ENCODE results near the gene SEMA3G. TPM values are rescaled to one million over a fixed set of nuclear protein-coding genes. Genes with fewer than 3 reads are reported as not detected.

SEMA3G gene
- total RNA-seq, 2 experiments from 2014 or later = 0.34 to 0.69 TPM

DNA sequence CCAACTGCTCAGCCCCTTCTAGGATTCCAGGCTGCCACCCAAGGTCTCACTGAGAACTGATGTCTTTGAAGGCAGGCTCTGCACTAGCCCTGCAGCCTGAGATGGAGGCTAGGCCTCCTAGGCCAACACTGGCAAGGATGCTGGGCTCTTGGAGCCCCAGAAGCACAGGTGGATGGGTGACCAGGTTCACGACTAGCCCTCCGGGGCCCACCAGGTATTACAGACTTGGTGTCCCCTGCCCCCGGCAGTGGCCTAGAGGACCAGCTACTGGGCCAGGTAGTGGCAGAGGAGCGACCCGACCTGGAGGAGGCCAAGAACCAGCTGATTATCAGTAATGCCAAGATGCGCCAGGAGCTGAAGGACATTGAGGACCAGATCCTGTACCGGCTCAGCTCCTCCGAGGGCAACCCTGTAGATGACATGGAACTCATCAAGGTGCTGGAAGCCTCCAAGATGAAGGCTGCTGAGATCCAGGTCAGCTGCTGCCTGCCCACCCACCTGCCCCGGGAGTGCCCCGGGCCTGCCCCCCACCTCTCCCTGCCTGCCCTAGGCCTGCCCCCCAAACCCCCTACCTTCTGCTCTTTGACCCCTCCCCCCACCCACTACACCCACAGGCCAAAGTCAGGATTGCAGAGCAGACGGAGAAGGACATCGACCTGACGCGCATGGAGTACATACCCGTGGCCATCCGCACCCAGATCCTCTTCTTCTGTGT, 52.5 kb downstream of the SEMA3G start:
- H3K4me3 Mint-ChIP-seq = no peak overlapping the region
- H3K27ac ChIP-seq (ENCODE audit: low read depth in 1 of 2, low read length in 2 of 2) = no peak overlapping the region
- no peak overlapping the region for H3K27ac Mint-ChIP-seq
- ATAC-seq (ENCODE audit: poor library complexity) = no peak
- no peak overlapping the region for H3K4me3 ChIP-seq (ENCODE audit: low read length)
- H3K36me3 Mint-ChIP-seq (ENCODE audit: low read depth) = peaks cover 47% of the 10 kb centered on the region
- no peaks in the 10 kb centered on the region for H3K27me3 ChIP-seq (ENCODE audit: control insufficient read depth in 1 of 2, insufficient read depth in 2 of 2, low read length in 2 of 2)
- H3K9me3 Mint-ChIP-seq = no peaks in the 10 kb centered on the region
- DNase-seq = no peak
- intact Hi-C loops (cut with DNase I, micrococcal nuclease) = no loop called here
- POLR2A ChIA-PET = no interaction called here
- TF ChIP-seq, protein P1, sequence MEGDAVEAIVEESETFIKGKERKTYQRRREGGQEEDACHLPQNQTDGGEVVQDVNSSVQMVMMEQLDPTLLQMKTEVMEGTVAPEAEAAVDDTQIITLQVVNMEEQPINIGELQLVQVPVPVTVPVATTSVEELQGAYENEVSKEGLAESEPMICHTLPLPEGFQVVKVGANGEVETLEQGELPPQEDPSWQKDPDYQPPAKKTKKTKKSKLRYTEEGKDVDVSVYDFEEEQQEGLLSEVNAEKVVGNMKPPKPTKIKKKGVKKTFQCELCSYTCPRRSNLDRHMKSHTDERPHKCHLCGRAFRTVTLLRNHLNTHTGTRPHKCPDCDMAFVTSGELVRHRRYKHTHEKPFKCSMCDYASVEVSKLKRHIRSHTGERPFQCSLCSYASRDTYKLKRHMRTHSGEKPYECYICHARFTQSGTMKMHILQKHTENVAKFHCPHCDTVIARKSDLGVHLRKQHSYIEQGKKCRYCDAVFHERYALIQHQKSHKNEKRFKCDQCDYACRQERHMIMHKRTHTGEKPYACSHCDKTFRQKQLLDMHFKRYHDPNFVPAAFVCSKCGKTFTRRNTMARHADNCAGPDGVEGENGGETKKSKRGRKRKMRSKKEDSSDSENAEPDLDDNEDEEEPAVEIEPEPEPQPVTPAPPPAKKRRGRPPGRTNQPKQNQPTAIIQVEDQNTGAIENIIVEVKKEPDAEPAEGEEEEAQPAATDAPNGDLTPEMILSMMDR (IDR thresholded peaks at IDR 0.05) = no peak
- H3K27me3 Mint-ChIP-seq = no peaks in the 10 kb centered on the region
- CTCF ChIA-PET = no interaction called here
- H3K36me3 ChIP-seq (ENCODE audit: insufficient read depth, low read length) = peaks cover 46% of the 10 kb centered on the region
- no peaks in the 10 kb centered on the region for H3K4me1 ChIP-seq (ENCODE audit: insufficient read depth, low read length)
- H3K4me1 Mint-ChIP-seq (ENCODE audit: low read depth) = no peaks in the 10 kb centered on the region
- H3K9me3 ChIP-seq (ENCODE audit: control insufficient read depth in 1 of 2, insufficient read depth in 1 of 2, low read length in 2 of 2) = no peaks in the 10 kb centered on the region

DNA sequence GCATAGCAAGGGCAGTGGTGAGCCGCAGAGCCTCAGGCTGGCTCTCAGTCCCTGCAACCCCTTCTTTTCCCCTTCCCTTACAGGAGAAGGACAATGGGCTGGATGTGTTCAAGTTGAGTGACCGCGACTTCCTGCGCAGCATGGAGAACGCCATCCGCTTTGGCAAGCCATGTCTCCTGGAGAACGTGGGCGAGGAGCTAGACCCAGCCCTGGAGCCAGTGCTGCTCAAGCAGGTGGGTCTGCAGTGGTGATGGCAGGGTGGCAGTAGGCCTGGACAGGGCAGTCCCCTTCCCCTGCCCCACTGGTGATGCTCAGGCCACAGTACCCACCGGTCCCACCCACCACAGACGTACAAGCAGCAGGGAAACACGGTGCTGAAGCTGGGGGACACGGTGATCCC, 53.8 kb downstream of the SEMA3G start:
- intact Hi-C loops (cut with DNase I, micrococcal nuclease) = no loop called here
- peaks cover 57% of the 10 kb centered on the region for H3K36me3 ChIP-seq (ENCODE audit: insufficient read depth, low read length)
- Mint-ChIP-seq H3K9me3 (no peaks in the 10 kb centered on the region), H3K4me3 (no peak overlapping the region), H3K27me3 (no peaks in the 10 kb centered on the region), H3K27ac (no peak overlapping the region), H3K4me1 (ENCODE audit: low read depth) (no peaks in the 10 kb centered on the region), H3K36me3 (ENCODE audit: low read depth) (peaks cover 43% of the 10 kb centered on the region)
- no peak for DNase-seq
- ATAC-seq (ENCODE audit: poor library complexity) = no peak
- H3K4me1 ChIP-seq (ENCODE audit: insufficient read depth, low read length) = no peaks in the 10 kb centered on the region
- H3K27me3 ChIP-seq (ENCODE audit: control insufficient read depth in 1 of 2, insufficient read depth in 2 of 2, low read length in 2 of 2) = no peaks in the 10 kb centered on the region
- no peak overlapping the region for H3K27ac ChIP-seq (ENCODE audit: low read depth in 1 of 2, low read length in 2 of 2)
- TF ChIP-seq, protein P1 (IDR thresholded peaks at IDR 0.05) = no peak
- no peak overlapping the region for H3K4me3 ChIP-seq (ENCODE audit: low read length)
- POLR2A ChIA-PET = no interaction called here
- no peaks in the 10 kb centered on the region for H3K9me3 ChIP-seq (ENCODE audit: control insufficient read depth in 1 of 2, insufficient read depth in 1 of 2, low read length in 2 of 2)
- CTCF ChIA-PET = no interaction called here

DNA sequence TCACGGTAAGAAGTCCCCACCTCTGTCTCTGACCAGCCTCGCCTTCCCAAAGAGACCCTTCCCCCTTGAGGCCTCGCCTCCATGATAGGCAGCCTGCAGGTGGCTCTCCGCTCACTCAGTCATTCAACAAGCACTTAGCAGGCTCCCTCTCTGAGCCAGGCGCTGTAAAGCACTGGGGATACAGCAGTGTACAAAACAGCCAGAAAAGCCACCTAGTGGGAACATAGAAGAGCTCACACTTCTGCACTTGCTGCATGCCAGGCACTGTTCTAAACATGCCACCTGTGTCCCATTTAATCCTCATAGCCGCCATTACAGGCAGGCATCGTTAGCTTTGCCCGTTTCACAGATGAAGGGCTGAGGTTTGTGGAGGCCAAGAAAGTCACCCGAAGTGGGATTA, 56.0 kb downstream of the SEMA3G start:
- intact Hi-C loops (cut with DNase I, micrococcal nuclease) = no loop called here
- Histone ChIP-seq H3K36me3 (ENCODE audit: insufficient read depth, low read length) (peaks cover 65% of the 10 kb centered on the region), H3K4me3 (ENCODE audit: low read length) (no peak overlapping the region), H3K4me1 (ENCODE audit: insufficient read depth, low read length) (no peaks in the 10 kb centered on the region), H3K27ac (ENCODE audit: low read depth in 1 of 2, low read length in 2 of 2) (no peak overlapping the region), H3K9me3 (ENCODE audit: control insufficient read depth in 1 of 2, insufficient read depth in 1 of 2, low read length in 2 of 2) (no peaks in the 10 kb centered on the region), H3K27me3 (ENCODE audit: control insufficient read depth in 1 of 2, insufficient read depth in 2 of 2, low read length in 2 of 2) (no peaks in the 10 kb centered on the region)
- Mint-ChIP-seq H3K27ac (no peak overlapping the region), H3K4me1 (ENCODE audit: low read depth) (no peaks in the 10 kb centered on the region), H3K4me3 (no peak overlapping the region), H3K36me3 (ENCODE audit: low read depth) (peaks cover 32% of the 10 kb centered on the region), H3K9me3 (no peaks in the 10 kb centered on the region), H3K27me3 (no peaks in the 10 kb centered on the region)
- TF ChIP-seq, protein P1 (IDR thresholded peaks at IDR 0.05) = no peak
- DNase-seq = no peak
- ChIA-PET CTCF (no interaction called here), POLR2A (no interaction called here)
- ATAC-seq (ENCODE audit: poor library complexity) = no peak

Data from CD4-positive, alpha-beta T cell (primary cell).